ENCODE results near the gene AKT3. TPM values are rescaled to one million over a fixed set of nuclear protein-coding genes. Genes with fewer than 3 reads are reported as not detected.
A peak's percentile ranks its signal among the peaks of the same experiment; 100 is the strongest.
"Not testable (repeated sequence)": the region's sequence is repeated elsewhere in the genome, so short reads cannot be mapped to it uniquely, and the experiment has no call there.

AKT3 gene
- total RNA-seq, 1 experiment from 2014 or later, result 55.0 TPM

DNA sequence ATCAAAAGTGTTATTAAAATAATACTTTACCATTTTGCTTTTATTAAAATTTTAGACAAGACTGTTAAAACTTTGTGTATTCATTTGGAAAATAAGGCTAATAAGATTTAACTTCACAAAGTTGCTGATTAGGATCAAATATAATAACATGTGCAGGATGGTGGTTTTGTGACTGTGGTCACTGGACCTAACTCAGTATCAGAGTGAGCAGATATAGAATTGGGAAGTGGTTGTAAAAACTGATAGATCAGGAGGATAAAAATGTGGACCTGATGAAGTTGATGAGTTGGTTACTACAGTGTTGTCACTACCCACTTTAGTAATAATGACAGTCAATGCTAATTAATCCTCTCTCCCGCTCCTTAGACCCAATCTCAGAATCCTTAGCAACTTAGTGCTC, 186.4 kb downstream of the AKT3 start:
- no peaks in the 10 kb centered on the region for H3K9me3 ChIP-seq (replicated peaks)

DNA sequence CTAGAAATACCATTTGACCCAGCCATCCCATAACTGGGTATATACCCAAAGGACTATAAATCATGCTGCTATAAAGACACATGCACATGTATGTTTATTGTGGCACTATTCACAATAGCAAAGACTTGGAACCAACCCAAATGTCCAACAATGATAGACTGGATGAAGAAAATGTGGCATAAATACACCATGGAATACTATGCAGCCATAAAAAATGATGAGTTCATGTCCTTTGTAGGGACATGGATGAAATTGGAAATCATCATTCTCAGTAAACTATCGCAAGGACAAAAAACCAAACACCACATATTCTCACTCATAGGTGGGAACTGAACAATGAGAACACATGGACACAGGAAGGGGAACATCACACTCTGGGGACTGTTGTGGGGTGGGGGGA, 187.9 kb downstream of the AKT3 start:
- H3K27me3 ChIP-seq (replicated peaks); H3K9me3 ChIP-seq (replicated peaks); H3K27ac ChIP-seq; H3K4me1 ChIP-seq (replicated peaks); DNase-seq (ENCODE audit: low read depth in 1 of 2, low spot score in 2 of 2); H3K4me3 ChIP-seq: not testable (repeated sequence)
- peaks cover 14% of the 10 kb centered on the region for H3K36me3 ChIP-seq

More for the DNA sequence above, 186.4 kb downstream of the AKT3 start:
- DNase-seq (ENCODE audit: low read depth in 1 of 2, low spot score in 2 of 2), result no peak
- Histone ChIP-seq H3K4me1 (replicated peaks) (no peaks in the 10 kb centered on the region), H3K4me3 (no peak overlapping the region), H3K27me3 (replicated peaks) (no peaks in the 10 kb centered on the region), H3K36me3 (peaks cover 14% of the 10 kb centered on the region), H3K27ac (no peak overlapping the region)

DNA sequence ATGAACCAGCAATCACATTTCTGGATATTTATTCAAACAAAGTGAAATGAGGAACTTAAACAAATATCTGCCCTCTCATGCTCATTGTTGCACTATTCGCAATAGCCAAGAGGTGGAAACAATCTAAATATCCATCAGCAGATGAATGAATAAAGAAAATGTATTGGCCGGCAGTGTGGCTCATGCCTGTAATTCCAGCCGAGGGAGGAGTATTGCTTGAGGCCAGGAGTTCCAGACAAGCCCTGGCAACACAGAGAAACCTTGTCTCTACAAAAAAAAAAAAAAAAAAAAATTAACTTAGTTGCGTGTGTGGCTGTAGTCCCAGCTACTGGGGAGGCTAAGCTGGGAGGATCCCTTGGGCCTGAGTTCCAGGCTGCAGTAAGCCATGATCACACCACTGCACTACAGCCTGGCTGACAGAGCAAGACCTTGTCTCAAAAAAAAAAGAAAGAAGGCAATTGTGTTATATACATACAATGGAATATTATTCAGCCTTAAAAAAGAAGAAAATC, 191.4 kb downstream of the AKT3 start:
- H3K4me3 ChIP-seq, result no peak overlapping the region
- H3K9me3 ChIP-seq (replicated peaks), result no peaks in the 10 kb centered on the region
- H3K36me3 ChIP-seq, result peaks cover 14% of the 10 kb centered on the region
- H3K27ac ChIP-seq, result no peak overlapping the region
- H3K4me1 ChIP-seq (replicated peaks), result no peaks in the 10 kb centered on the region
- DNase-seq (ENCODE audit: low read depth in 1 of 2, low spot score in 2 of 2), result no peak
- no peaks in the 10 kb centered on the region for H3K27me3 ChIP-seq (replicated peaks)

DNA sequence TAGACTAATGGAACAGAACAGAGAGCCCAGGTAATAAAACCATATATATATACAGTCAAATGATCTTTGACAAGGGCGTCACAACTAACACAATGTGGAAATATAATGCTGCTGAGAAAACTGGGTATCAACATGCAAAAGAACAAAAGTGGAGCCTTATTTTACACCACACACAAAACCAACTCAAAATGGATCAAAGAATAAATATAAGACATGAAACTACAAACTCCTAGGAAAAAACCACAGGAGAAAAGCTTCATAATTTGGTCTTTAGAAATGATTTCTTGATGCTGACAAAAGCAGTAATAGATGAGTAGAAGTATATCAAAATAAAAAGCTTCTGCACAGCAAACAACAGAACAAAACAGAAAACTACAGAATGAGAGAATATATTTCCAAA, 192.2 kb downstream of the AKT3 start:
- DNase-seq (ENCODE audit: low read depth in 1 of 2, low spot score in 2 of 2), result no peak
- Histone ChIP-seq H3K9me3 (replicated peaks) (no peaks in the 10 kb centered on the region), H3K4me3 (no peak overlapping the region), H3K4me1 (replicated peaks) (no peaks in the 10 kb centered on the region), H3K27me3 (replicated peaks) (no peaks in the 10 kb centered on the region), H3K27ac (no peak overlapping the region), H3K36me3 (peaks cover 12% of the 10 kb centered on the region)

DNA sequence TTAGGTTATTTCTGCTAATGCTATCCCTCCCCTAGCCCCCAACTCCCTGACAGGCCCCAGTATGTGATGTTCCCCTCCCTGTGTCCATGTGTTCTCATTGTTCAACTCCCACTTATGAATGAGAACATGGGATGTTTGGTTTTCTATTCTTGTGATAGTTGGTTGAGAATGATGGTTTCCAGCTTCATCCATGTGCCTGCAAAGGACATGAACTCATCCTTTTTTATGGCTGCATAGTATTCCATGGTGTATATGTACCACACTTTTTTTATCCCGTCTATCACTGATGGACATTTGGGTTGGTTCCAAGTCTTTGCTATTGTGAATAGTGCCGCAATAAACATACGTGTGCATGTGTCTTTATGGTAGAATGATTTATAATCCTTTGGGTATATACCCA, 200.5 kb downstream of the AKT3 start:
- not testable (repeated sequence) for H3K4me3 ChIP-seq; DNase-seq (ENCODE audit: low read depth in 1 of 2, low spot score in 2 of 2); H3K27me3 ChIP-seq (replicated peaks); H3K4me1 ChIP-seq (replicated peaks); H3K9me3 ChIP-seq (replicated peaks); H3K27ac ChIP-seq
- H3K36me3 ChIP-seq, result peaks cover 22% of the 10 kb centered on the region

DNA sequence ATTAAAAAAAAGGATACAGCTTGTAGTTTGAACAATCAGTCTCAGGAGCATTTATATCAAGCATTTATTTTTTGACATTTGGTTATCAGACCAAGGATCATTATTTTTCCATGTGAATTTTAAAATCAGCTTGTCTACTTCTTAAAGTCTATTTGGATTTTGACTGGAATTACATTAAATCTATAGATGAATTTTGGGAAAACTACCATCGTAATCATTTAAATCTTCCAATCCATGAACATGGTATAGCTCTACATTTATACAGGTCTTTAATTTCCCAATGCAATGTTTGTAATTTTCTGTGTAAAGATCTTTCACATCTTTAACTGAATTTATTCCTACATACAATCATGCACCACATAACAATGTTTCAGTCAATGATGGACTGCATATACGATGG, 203.2 kb downstream of the AKT3 start:
- peaks cover 27% of the 10 kb centered on the region for H3K36me3 ChIP-seq
- no peaks in the 10 kb centered on the region for H3K4me1 ChIP-seq (replicated peaks)
- no peaks in the 10 kb centered on the region for H3K27me3 ChIP-seq (replicated peaks)
- no peak for DNase-seq (ENCODE audit: low read depth in 1 of 2, low spot score in 2 of 2)
- no peak overlapping the region for H3K4me3 ChIP-seq
- no peak overlapping the region for H3K27ac ChIP-seq
- H3K9me3 ChIP-seq (replicated peaks), result no peaks in the 10 kb centered on the region

DNA sequence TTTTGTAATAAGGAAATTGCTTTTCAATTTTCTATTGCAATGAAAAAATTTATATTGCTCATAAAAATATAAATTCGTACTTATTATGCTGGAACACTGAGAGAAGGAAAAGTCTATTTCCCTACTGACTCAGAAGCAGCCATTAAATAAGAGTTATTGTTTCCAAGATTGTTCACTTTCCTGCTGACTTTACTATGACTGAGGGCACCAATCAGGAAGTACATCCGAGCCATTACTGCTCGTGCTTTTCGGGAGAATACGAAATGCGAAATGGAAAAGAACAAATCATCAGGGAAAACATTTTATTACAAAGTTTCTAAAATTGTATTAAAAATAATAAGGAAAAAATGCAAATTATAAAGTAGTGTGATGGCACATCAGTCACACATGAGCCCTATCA, 204.8 kb downstream of the AKT3 start:
- DNase-seq (ENCODE audit: low read depth in 1 of 2, low spot score in 2 of 2), result no peak
- Histone ChIP-seq H3K27me3 (replicated peaks) (no peaks in the 10 kb centered on the region), H3K27ac (no peak overlapping the region), H3K4me3 (no peak overlapping the region), H3K4me1 (replicated peaks) (no peaks in the 10 kb centered on the region), H3K9me3 (replicated peaks) (no peaks in the 10 kb centered on the region), H3K36me3 (peaks cover 21% of the 10 kb centered on the region)

DNA sequence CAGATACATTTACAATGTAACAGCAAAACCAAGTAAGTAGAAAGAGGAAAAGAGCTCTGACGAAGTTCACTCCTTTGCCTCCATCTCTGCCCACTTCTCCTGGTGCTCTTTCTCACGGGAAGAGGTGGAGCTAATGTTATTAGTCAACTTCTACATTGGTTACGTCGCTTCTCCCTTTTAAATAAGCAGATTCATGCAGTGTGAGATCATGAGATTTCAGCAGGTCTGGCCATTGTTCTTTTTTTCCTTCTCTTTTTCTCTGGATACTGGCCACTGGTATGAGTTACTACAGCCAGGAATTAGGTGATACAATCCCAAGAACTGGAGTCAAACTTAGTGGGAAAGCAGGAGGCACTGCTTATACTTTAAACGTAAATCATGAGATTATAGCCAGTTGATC, 207.1 kb downstream of the AKT3 start:
- no peak overlapping the region for H3K27ac ChIP-seq

DNA sequence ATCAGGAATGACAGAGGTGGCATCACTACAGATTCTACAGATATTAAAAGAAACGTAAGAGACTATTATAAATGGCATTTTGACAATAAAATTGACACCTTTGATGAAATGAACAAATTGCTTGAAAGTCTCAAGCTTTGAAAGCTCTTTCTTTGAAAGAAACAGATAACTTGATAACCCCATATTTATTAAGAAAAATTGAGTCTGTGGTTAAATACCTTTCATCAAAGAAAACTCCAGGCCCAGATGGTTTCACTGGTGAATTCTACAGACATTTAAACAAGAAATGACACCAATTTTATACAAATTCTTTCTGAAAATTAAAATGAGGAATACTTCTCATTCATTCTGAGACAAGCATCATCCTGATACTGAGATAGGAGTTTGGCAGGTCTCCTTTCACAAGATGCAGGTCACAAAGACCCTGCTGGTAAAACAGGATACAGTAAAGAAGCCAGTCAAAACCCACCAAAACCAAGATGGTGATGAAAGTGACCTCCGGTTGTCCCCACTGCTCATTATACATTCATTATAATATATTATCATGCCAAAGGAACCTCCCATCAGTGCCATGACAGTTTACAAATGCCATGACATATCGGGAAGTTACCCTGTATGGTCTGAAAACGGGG, 210.9 kb downstream of the AKT3 start:
- no peaks in the 10 kb centered on the region for H3K27me3 ChIP-seq (replicated peaks)
- H3K36me3 ChIP-seq, result peaks cover 15% of the 10 kb centered on the region
- H3K4me1 ChIP-seq (replicated peaks), result no peaks in the 10 kb centered on the region
- DNase-seq (ENCODE audit: low read depth in 1 of 2, low spot score in 2 of 2), result no peak
- H3K9me3 ChIP-seq (replicated peaks), result no peaks in the 10 kb centered on the region
- H3K27ac ChIP-seq, result no peak overlapping the region
- H3K4me3 ChIP-seq, result no peak overlapping the region

More for the DNA sequence above, 207.1 kb downstream of the AKT3 start:
- H3K4me3 ChIP-seq, result no peak overlapping the region
- no peaks in the 10 kb centered on the region for H3K27me3 ChIP-seq (replicated peaks)
- DNase-seq (ENCODE audit: low read depth in 1 of 2, low spot score in 2 of 2), result peak in 1 of 2 experiments; percentile 11
- no peaks in the 10 kb centered on the region for H3K4me1 ChIP-seq (replicated peaks)
- peaks cover 21% of the 10 kb centered on the region for H3K36me3 ChIP-seq
- no peaks in the 10 kb centered on the region for H3K9me3 ChIP-seq (replicated peaks)

DNA sequence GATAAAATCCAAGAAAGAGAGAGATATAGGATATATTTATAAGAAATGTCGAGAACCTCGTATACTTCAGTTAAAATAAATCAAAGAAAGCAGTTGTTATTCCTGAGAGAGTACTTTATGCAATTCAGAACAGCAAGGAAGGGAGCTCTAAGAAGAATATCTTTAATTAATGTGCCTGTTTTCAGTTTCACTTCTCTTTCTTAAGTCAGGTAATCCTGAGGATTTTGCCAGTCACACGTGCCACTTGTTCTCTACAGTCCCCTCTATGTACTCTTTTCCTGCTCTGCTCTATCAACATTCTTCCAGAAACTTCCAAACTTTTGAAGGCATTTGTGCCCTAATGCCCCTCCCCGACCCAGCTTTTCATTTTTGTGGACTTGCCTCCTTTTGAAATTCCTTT, 211.9 kb downstream of the AKT3 start:
- H3K36me3 ChIP-seq, result peaks cover 13% of the 10 kb centered on the region
- H3K27ac ChIP-seq, result no peak overlapping the region
- no peaks in the 10 kb centered on the region for H3K4me1 ChIP-seq (replicated peaks)
- no peaks in the 10 kb centered on the region for H3K27me3 ChIP-seq (replicated peaks)
- H3K4me3 ChIP-seq, result no peak overlapping the region
- no peaks in the 10 kb centered on the region for H3K9me3 ChIP-seq (replicated peaks)
- no peak for DNase-seq (ENCODE audit: low read depth in 1 of 2, low spot score in 2 of 2)

DNA sequence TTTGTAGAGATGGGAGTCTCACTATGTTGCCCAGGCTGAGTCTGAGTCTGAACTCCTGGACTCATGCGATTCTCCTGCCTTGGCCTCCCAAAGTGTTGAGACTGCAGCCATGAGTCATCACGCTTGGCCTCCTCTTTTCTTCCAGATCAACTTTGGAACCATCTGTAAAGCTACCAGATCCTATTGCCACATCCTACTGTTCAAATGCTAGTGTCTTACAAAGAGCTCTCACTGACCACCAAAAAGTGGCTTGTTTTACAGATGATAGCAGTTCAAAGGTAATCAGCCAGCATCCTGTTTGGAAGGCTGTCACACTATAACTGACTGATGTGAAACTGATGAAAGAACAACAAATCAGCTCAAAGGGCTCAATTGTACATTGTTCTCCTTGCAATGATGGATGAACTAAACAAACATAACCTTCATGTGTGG, 221.6 kb downstream of the AKT3 start:
- peaks cover 56% of the 10 kb centered on the region for H3K36me3 ChIP-seq
- H3K9me3 ChIP-seq (replicated peaks), result 0 out of 2 replicates have a peak, but pooled peaks cover 4% of the 10 kb centered on the region
- no peak for DNase-seq (ENCODE audit: low read depth in 1 of 2, low spot score in 2 of 2)
- no peaks in the 10 kb centered on the region for H3K4me1 ChIP-seq (replicated peaks)
- H3K27ac ChIP-seq, result no peak overlapping the region
- H3K4me3 ChIP-seq, result no peak overlapping the region
- no peaks in the 10 kb centered on the region for H3K27me3 ChIP-seq (replicated peaks)

DNA sequence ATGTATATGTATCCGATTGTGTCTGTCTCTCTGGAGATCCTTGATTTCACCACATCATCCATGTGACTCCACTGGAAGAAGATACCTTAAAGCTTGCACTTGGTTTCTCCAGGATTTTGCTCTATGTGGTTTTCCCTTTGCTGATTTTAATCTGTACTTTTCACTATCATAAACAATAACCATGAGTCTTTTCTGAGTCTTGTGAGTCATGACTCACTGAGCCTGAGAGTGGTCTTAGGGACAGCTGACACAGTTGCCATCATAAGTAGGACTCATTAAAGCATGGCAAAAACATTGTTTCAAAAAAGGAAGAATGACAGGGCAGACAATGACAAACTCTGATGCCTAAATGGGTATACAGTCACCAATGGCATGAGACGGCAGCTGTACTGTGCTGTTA, 226.2 kb downstream of the AKT3 start:
- Histone ChIP-seq H3K27ac (no peak overlapping the region), H3K27me3 (replicated peaks) (no peaks in the 10 kb centered on the region), H3K36me3 (peaks cover 67% of the 10 kb centered on the region), H3K4me1 (replicated peaks) (no peaks in the 10 kb centered on the region), H3K4me3 (no peak overlapping the region), H3K9me3 (replicated peaks) (peaks cover 8% of the 10 kb centered on the region; the same call in 1 of the 2 replicates)
- DNase-seq (ENCODE audit: low read depth in 1 of 2, low spot score in 2 of 2), result peak in 1 of 2 experiments; percentile 33

DNA sequence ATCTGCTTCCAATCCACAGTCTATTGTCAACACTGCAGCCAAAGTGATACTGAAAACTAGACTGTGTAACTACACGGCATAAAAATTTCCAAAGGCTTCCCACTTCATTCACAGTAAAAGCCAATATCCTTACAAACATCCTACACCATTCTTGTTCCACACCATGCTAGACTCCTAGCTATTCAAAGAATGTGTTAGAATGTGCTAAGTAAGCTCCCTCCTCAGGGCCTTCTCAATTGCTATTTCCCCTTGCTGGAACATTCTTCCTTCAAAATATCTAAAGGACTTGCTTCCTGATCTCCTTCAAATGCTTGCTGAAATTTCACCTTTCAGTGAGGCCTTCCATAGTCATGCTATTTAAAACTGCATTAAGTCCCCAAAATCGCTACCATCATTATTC, 228.1 kb downstream of the AKT3 start:
- Histone ChIP-seq H3K9me3 (replicated peaks) (peaks cover 8% of the 10 kb centered on the region; the same call in 1 of the 2 replicates), H3K27me3 (replicated peaks) (no peaks in the 10 kb centered on the region), H3K4me3 (no peak overlapping the region), H3K4me1 (replicated peaks) (no peaks in the 10 kb centered on the region), H3K27ac (no peak overlapping the region), H3K36me3 (peaks cover 57% of the 10 kb centered on the region)
- DNase-seq (ENCODE audit: low read depth in 1 of 2, low spot score in 2 of 2), result no peak

DNA sequence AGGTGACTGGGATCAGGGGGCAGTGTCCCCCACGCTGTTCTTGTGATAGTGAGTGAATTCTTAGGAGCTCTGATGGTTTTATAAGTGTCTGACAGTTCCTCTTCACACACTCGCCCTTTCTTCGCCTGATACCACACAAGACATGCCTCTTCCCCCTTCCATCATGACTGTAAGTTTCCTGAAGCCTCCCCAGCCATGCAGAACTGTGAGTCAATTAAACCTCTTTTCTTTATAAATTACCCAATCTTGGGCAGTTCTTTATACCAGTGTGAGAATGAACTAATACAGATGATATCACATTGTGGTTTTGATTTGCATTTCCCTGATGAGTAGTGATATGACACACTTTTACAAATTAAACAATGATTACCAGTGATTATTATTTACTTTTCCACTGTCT, 229.9 kb downstream of the AKT3 start:
- peaks cover 40% of the 10 kb centered on the region for H3K36me3 ChIP-seq
- no peaks in the 10 kb centered on the region for H3K4me1 ChIP-seq (replicated peaks)
- peaks cover 8% of the 10 kb centered on the region; the same call in 1 of the 2 replicates for H3K9me3 ChIP-seq (replicated peaks)
- H3K4me3 ChIP-seq, result no peak overlapping the region
- H3K27me3 ChIP-seq (replicated peaks), result no peaks in the 10 kb centered on the region
- no peak overlapping the region for H3K27ac ChIP-seq
- DNase-seq (ENCODE audit: low read depth in 1 of 2, low spot score in 2 of 2), result no peak

DNA sequence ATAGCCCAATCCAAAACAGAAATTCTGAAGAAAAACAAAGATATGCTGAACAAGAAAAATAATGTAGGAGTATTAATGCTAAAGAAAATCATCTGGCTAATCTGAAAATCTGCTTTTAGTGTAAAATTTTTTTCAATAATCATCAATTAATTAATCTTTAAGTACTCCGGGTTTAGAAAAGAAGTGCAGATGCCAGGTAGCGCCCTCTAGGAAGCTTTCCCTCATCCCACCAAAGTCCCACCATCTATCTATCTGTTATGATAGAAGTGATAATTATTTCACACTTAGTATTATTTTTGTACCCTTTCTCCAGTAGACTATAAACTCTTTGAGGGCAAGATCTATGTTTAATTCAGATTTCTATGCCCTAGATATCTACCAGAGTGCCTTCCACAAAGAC, 240.3 kb downstream of the AKT3 start:
- no peak overlapping the region for H3K4me3 ChIP-seq

More for the DNA sequence above, 240.3 kb downstream of the AKT3 start:
- Histone ChIP-seq H3K27me3 (replicated peaks) (no peaks in the 10 kb centered on the region), H3K4me1 (replicated peaks) (no peaks in the 10 kb centered on the region), H3K9me3 (replicated peaks) (no peaks in the 10 kb centered on the region), H3K27ac (no peak overlapping the region), H3K36me3 (peaks cover 22% of the 10 kb centered on the region)
- DNase-seq (ENCODE audit: low read depth in 1 of 2, low spot score in 2 of 2), result no peak
